GM18505 (cell line): ENCODE results near the gene COG8.
"Not testable (repeated sequence)": the region's sequence is repeated elsewhere in the genome, so short reads cannot be mapped to it uniquely, and the experiment has no call there.

ENCODE experiments used
- ATAC-seq: cut with Tn5 transposase; IDR thresholded peaks from one replicate; pipeline ENCODE4 v1.9.1; 2021; ENCODE audit not compliant: unreplicated experiment
- POLR2A ChIP-seq: IDR thresholded peaks from 4 replicates; pipeline ENCODE4 v1.6.1; 2011; ENCODE audit warnings: borderline replicate concordance; ENCODE audit not compliant: insufficient read depth, insufficient read length; ENCODE audit errors: extremely low read depth

Gene COG8

GRCh38 chr16:69307856-69308255, 31.5 kb downstream of the COG8 start:
- ATAC-seq: no peak
- no peak for TF ChIP-seq POLR2A

- ATAC-seq: no peak
- TF ChIP-seq POLR2A: no peak
Measured at GRCh38 chr16:69307091-69307490, 32.3 kb downstream of the COG8 start.

GRCh38 chr16:69306031-69306430, 33.3 kb downstream of the COG8 start:
- no peak for TF ChIP-seq POLR2A
- no peak for ATAC-seq

- TF ChIP-seq POLR2A: no peak
- ATAC-seq: no peak
Measured at GRCh38 chr16:69302301-69302700, 37.1 kb downstream of the COG8 start.

GRCh38 chr16:69301861-69302260, 37.5 kb downstream of the COG8 start:
- ATAC-seq: no peak
- no peak for TF ChIP-seq POLR2A

GRCh38 chr16:69301187-69301586, 38.2 kb downstream of the COG8 start:
- ATAC-seq: no peak

GRCh38 chr16:69298261-69298660, 41.1 kb downstream of the COG8 start:
- no peak for TF ChIP-seq POLR2A
- no peak for ATAC-seq

More at GRCh38 chr16:69301187-69301586, 38.2 kb downstream of the COG8 start:
- TF ChIP-seq POLR2A: no peak

GRCh38 chr16:69296771-69297170, 42.6 kb downstream of the COG8 start:
- not testable (repeated sequence) for ATAC-seq

- no peak for ATAC-seq
- no peak for TF ChIP-seq POLR2A
Measured at GRCh38 chr16:69294051-69294450, 45.3 kb downstream of the COG8 start.

- no peak for TF ChIP-seq POLR2A
- ATAC-seq: no peak
Measured at GRCh38 chr16:69293401-69293800, 46.0 kb downstream of the COG8 start.

GRCh38 chr16:69291657-69292056, 47.7 kb downstream of the COG8 start:
- ATAC-seq: not testable (repeated sequence)

- TF ChIP-seq POLR2A: no peak
- no peak for ATAC-seq
Measured at GRCh38 chr16:69286941-69287713, 52.2 kb downstream of the COG8 start.

- ATAC-seq: no peak
- TF ChIP-seq POLR2A: no peak
Measured at GRCh38 chr16:69285240-69285639, 54.1 kb downstream of the COG8 start.

GRCh38 chr16:69283851-69284250, 55.5 kb downstream of the COG8 start:
- no peak for ATAC-seq

GRCh38 chr16:69277413-69277812, 62.0 kb downstream of the COG8 start:
- no peak for TF ChIP-seq POLR2A
- no peak for ATAC-seq

More at GRCh38 chr16:69283851-69284250, 55.5 kb downstream of the COG8 start:
- TF ChIP-seq POLR2A: no peak
